KMS-11 (cell line): ENCODE data around the gene TMEM97.

Experiments
- H2AFZ ChIP-seq: fragments of 200-600 bp; sonication (generic); 2 replicates; pipeline ENCODE4 v1.6.1; 2016; ENCODE audit warnings: antibody characterized with exemption, mixed run types, low read depth
- H3K27ac ChIP-seq: fragments of 200-600 bp; sonication (generic); 2 replicates; pipeline ENCODE4 v1.6.1; 2016; ENCODE audit warnings: mild to moderate bottlenecking, mixed run types
- H3K27me3 ChIP-seq: fragments of 200-600 bp; sonication (generic); 2 replicates; pipeline ENCODE4 v1.6.1; 2017; ENCODE audit warnings: mild to moderate bottlenecking, low read depth, mixed run types, moderate library complexity; ENCODE audit not compliant: insufficient read depth
- H3K36me3 ChIP-seq: fragments of 200-600 bp; sonication (generic); 2 replicates; pipeline ENCODE4 v1.6.1; 2017; ENCODE audit warnings: mild to moderate bottlenecking, mixed run types; ENCODE audit not compliant: insufficient read depth
- H3K4me1 ChIP-seq: fragments of 200-600 bp; sonication (generic); 2 replicates; pipeline ENCODE4 v1.6.1; 2016; ENCODE audit warnings: mild to moderate bottlenecking, low read depth, mixed run types; ENCODE audit not compliant: poor library complexity, severe bottlenecking
- H3K4me2 ChIP-seq: fragments of 200-600 bp; sonication (generic); 2 replicates; pipeline ENCODE4 v1.7.0; 2016; ENCODE audit warnings: mild to moderate bottlenecking, mixed run types
- H3K4me3 ChIP-seq: fragments of 200-600 bp; sonication (generic); IDR thresholded peaks from 2 replicates; pipeline ENCODE4 v1.6.1; 2017; ENCODE audit warnings: low read depth, low read length, mixed read lengths; ENCODE audit not compliant: insufficient read depth
- H3K79me2 ChIP-seq: fragments of 200-600 bp; sonication (generic); 2 replicates; pipeline ENCODE4 v1.6.1; 2016; ENCODE audit warnings: low read depth, mixed run types; ENCODE audit not compliant: insufficient read depth
- H3K9ac ChIP-seq: fragments of 200-600 bp; sonication (generic); 2 replicates; pipeline ENCODE4 v1.6.1; 2016; ENCODE audit warnings: mild to moderate bottlenecking, mixed run types
- H4K20me1 ChIP-seq: fragments of 200-600 bp; sonication (generic); 2 replicates; pipeline ENCODE4 v1.6.1; 2016; ENCODE audit warnings: mild to moderate bottlenecking, mixed run types; ENCODE audit not compliant: insufficient read depth
- TF ChIP-seq, protein P1 (sequence below): fragments of 200-600 bp; sonication (generic); conservative IDR thresholded peaks from 2 replicates; pipeline ENCODE4 v1.6.1; 2017; ENCODE audit warnings: low read depth, mild to moderate bottlenecking, antibody characterized with exemption, low read length, moderate library complexity, mixed read lengths

TMEM97 gene

DNA sequence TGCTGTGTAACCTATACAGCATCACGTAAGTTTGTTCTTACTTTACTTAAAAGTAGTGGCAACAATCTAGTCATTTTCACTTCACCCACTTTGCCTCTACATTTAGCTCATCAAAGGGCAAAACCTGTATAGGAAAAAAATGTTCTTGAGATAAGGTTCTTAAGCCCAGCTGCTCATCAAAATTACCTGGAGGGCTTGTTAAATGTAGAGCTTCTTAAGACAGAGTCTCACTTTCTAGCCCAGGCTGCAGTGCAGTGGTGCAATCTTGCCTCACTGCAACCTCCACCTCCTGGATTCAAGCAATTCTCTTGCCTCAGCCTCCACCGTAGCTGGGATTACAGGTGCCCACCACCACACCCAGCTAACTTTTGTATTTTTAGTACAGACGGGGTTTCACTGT is 38.2 kb upstream of the TMEM97 start:
- TF ChIP-seq, protein P1, sequence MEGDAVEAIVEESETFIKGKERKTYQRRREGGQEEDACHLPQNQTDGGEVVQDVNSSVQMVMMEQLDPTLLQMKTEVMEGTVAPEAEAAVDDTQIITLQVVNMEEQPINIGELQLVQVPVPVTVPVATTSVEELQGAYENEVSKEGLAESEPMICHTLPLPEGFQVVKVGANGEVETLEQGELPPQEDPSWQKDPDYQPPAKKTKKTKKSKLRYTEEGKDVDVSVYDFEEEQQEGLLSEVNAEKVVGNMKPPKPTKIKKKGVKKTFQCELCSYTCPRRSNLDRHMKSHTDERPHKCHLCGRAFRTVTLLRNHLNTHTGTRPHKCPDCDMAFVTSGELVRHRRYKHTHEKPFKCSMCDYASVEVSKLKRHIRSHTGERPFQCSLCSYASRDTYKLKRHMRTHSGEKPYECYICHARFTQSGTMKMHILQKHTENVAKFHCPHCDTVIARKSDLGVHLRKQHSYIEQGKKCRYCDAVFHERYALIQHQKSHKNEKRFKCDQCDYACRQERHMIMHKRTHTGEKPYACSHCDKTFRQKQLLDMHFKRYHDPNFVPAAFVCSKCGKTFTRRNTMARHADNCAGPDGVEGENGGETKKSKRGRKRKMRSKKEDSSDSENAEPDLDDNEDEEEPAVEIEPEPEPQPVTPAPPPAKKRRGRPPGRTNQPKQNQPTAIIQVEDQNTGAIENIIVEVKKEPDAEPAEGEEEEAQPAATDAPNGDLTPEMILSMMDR, result no peak
- H3K4me3 ChIP-seq, result no peak overlapping the region

DNA sequence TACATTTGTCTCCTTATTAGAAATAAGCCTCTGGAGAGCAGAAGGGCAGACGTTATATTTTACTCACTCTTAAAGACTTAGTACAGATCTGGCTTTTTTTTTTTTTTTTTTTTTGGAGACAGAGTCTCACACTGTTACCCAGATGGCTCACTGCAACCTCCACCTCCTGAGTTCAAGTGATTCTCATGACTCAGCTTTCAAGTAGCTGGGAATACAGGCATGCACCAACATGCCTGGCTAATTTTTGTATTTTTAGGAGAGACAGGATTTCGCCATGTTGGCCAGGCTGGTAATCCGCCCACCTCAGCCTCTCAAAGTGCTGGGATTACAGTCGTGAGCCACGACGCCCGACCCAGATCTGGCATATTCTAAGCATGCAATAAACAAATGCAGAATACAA is 36.4 kb upstream of the TMEM97 start:
- no peaks in the 10 kb centered on the region for H3K79me2 ChIP-seq
- no peaks in the 10 kb centered on the region for H3K27me3 ChIP-seq
- no peak overlapping the region for H2AFZ ChIP-seq
- TF ChIP-seq, protein P1, result no peak
- H3K4me2 ChIP-seq, result no peak overlapping the region
- no peak overlapping the region for H3K27ac ChIP-seq
- H3K4me3 ChIP-seq, result no peak overlapping the region
- peaks cover 24% of the 10 kb centered on the region for H3K4me1 ChIP-seq
- H4K20me1 ChIP-seq, result no peaks in the 10 kb centered on the region
- H3K36me3 ChIP-seq, result no peaks in the 10 kb centered on the region
- H3K9ac ChIP-seq, result no peak overlapping the region

More for the DNA sequence above, 38.2 kb upstream of the TMEM97 start:
- no peaks in the 10 kb centered on the region for H3K27me3 ChIP-seq
- no peak overlapping the region for H3K27ac ChIP-seq
- H4K20me1 ChIP-seq, result no peaks in the 10 kb centered on the region
- no peak overlapping the region for H3K4me2 ChIP-seq
- H2AFZ ChIP-seq, result no peak overlapping the region
- no peaks in the 10 kb centered on the region for H3K36me3 ChIP-seq
- H3K9ac ChIP-seq, result no peak overlapping the region
- no peaks in the 10 kb centered on the region for H3K79me2 ChIP-seq
- H3K4me1 ChIP-seq, result peaks cover 35% of the 10 kb centered on the region

DNA sequence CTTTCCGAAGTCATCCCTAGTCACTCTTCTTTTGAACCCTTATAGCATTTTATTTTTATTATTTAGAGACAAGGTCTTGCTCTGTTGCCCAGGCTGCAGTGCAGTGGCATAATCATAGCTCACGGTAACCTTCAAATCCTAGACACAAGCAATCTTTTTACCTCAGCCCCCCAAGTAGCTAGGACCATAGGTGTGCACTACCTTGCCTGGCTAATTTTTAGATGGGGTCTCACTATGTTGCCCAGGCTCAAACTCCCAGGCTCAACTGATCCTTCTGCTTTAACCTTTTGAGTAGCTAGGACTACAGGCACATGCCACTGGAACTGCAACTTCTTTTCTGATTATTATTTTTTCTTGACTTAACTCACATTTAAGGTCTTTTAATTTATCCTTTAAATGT is 33.0 kb upstream of the TMEM97 start:
- H3K4me2 ChIP-seq, result no peak overlapping the region
- no peak overlapping the region for H3K9ac ChIP-seq
- H3K36me3 ChIP-seq, result no peaks in the 10 kb centered on the region
- H3K79me2 ChIP-seq, result no peaks in the 10 kb centered on the region
- no peak overlapping the region for H3K4me3 ChIP-seq
- H3K27me3 ChIP-seq, result no peaks in the 10 kb centered on the region
- no peaks in the 10 kb centered on the region for H3K4me1 ChIP-seq
- TF ChIP-seq, protein P1, result no peak
- H2AFZ ChIP-seq, result no peak overlapping the region
- no peaks in the 10 kb centered on the region for H4K20me1 ChIP-seq
- no peak overlapping the region for H3K27ac ChIP-seq

DNA sequence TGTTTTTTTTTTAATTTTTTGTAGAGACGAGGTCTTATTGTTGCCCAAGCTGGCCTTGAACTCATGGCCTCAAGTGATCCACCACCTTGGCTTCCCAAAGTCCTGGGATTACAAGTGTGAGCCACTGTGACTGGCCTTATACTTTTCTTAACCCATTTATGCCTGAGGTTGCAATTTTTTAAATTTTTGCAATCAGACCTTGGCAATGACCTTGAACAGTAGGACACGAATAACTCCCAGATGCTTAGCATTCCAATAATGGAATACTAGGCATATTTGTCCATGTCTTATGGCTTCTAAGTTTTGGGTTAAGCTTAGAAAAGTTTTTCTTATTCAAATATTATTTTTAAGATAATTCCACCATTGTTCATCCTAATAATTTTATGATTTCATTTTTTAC is 28.3 kb upstream of the TMEM97 start:
- no peak overlapping the region for H3K4me3 ChIP-seq
- H3K27ac ChIP-seq, result no peak overlapping the region
- no peaks in the 10 kb centered on the region for H3K36me3 ChIP-seq
- TF ChIP-seq, protein P1, result no peak
- H4K20me1 ChIP-seq, result no peaks in the 10 kb centered on the region
- H3K9ac ChIP-seq, result no peak overlapping the region
- H3K27me3 ChIP-seq, result no peaks in the 10 kb centered on the region
- peaks cover 4% of the 10 kb centered on the region for H3K4me1 ChIP-seq
- H2AFZ ChIP-seq, result no peak overlapping the region
- H3K4me2 ChIP-seq, result no peak overlapping the region
- H3K79me2 ChIP-seq, result no peaks in the 10 kb centered on the region
